ENCODE results near the gene ARPC2. TPM values are rescaled to one million over a fixed set of nuclear protein-coding genes. Genes with fewer than 3 reads are reported as not detected.

The ARPC2 gene
- total and polyA plus RNA-seq, 10 of the 15 experiments (the other 5 are each of a cell fraction or from before 2014, with no cell fraction given) = 440 to 980 (median 709) TPM

DNA sequence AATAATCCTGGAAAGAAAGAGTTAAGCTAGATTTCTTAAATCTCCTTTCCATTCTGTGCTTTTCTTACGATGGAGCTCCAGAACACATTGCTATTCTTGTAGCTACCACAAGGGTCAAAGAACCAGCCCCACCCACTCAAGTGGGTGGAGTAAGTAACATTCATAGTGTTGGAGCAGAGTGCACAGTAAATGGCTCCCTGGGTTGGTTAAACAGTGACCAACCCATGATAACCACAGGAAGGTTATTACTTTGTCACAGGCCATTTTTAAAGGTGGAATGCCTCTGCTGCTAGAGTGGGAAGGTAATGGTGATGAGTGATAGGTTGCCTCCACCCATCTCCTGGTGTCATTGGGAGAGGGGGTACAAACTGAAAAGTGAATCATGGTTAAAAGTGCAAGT lies 13.9 kb downstream of the ARPC2 start:
- FAIRE-seq = no peak
- in situ Hi-C loops (cut with MboI) = no loop called here

More for the DNA sequence above, 13.9 kb downstream of the ARPC2 start:
- TF ChIP-seq CTCF (IDR thresholded peaks at IDR 0.05 in 2 of 3, conservative IDR thresholded peaks at IDR 0.05 in 1 of 3; ENCODE audit: control insufficient read depth in 2 of 3, extremely low read depth in 1 of 3, insufficient read depth in 1 of 3, low read depth in 3 of 3, low read length in 3 of 3) (peak in 2 of 3 experiments; percentile 31 to 39; a peak in 4 of 6 replicates), RUNX3 (IDR thresholded peaks at IDR 0.05; ENCODE audit: low read length) (peak; percentile 9; the same call in 1 of the 2 replicates), MLLT1 (IDR thresholded peaks at IDR 0.05) (no peak), HDGF (IDR thresholded peaks at IDR 0.05) (peak; percentile 45; the same call in 1 of the 2 replicates), STAT3 (IDR thresholded peaks at IDR 0.05; ENCODE audit: low read depth, low read length) (no peak), EGR1 (IDR thresholded peaks at IDR 0.05; ENCODE audit: borderline replicate concordance in 1 of 2, low read depth in 2 of 2, low read length in 2 of 2) (peak in 1 of 2 experiments; percentile 60; a peak in 2 of 3 replicates), SIX5 (IDR thresholded peaks at IDR 0.05; ENCODE audit: low read depth, low read length, severe bottlenecking) (no peak), NR2F1 (conservative IDR thresholded peaks at IDR 0.05) (peak; percentile 46; the same call in 1 of the 2 replicates), FOXK2 (IDR thresholded peaks at IDR 0.05) (no peak), IRF3 (IDR thresholded peaks at IDR 0.05) (no peak)
- ChIA-PET POLR2A (interaction anchor here (1.5 to 6.6 kb wide), 2 partner anchors 12 to 40 kb away, joined by 4 to 98 read pairs; partner anchors contain the start of gene ARPC2), RAD21 (ENCODE audit: unreplicated experiment) (interaction anchor here (1.0 to 4.6 kb wide), 4 partner anchors 12 to 43 kb away, joined by 3 to 84 read pairs (median 8); partner anchors contain the start of genes AAMP, ARPC2 and PNKD), CTCF (interaction anchor here (0.8 to 3.6 kb wide), 11 partner anchors 11 to 126 kb away, joined by 3 to 58 read pairs (median 3); partner anchors contain the start of gene CATIP), SMC1A (ENCODE audit: uncharacterized antibody, unreplicated experiment) (interaction anchor here (0.6 to 4.0 kb wide), 9 partner anchors 11 to 60 kb away, joined by 3 to 73 read pairs (median 4); partner anchors contain the start of gene ARPC2)
- ATAC-seq (peak; percentile 86), DNase-seq (ENCODE audit: low read depth, low spot score) (no peak)
- intact Hi-C loops (cut with micrococcal nuclease; ENCODE audit: unreplicated experiment) = no loop called here
- peak overlapping the region; percentile 82 for H3K27ac ChIP-seq (ENCODE audit: control insufficient read depth, insufficient read depth)
- H3K36me3 ChIP-seq (ENCODE audit: control insufficient read depth in 2 of 2, insufficient read depth in 2 of 2, low read length in 1 of 2) = peaks cover 15 to 38% of the 10 kb centered on the region in 2 experiments
- H2AFZ ChIP-seq (ENCODE audit: control insufficient read depth, low read depth, low read length) = no peak overlapping the region
- no peaks in the 10 kb centered on the region for H3K9me3 ChIP-seq (replicated peaks; ENCODE audit: control insufficient read depth, insufficient read depth, low read length)
- H3K4me2 ChIP-seq (ENCODE audit: control insufficient read depth, insufficient read depth) = no peak overlapping the region
- no TSS peak for BruUV-seq (replicated peaks)
- no peaks in the 10 kb centered on the region for H3K27me3 ChIP-seq (replicated peaks in 1 of 2; ENCODE audit: control insufficient read depth in 2 of 2, insufficient read depth in 2 of 2, low read length in 1 of 2)
- H3K4me1 ChIP-seq (ENCODE audit: control insufficient read depth, insufficient read depth, low read length) = peaks cover 26% of the 10 kb centered on the region
- H3K4me3 ChIP-seq = peak overlapping the region; percentile 8; the same call in 1 of the 2 replicates
- H4K20me1 ChIP-seq (ENCODE audit: control insufficient read depth, insufficient read depth) = peaks cover 3% of the 10 kb centered on the region; the same call in 1 of the 2 replicates
- no peak overlapping the region for H3K9ac ChIP-seq (ENCODE audit: control insufficient read depth, insufficient read depth, low read length)
- WGBS (ENCODE audit: insufficient coverage, insufficient replicate concordance, low lambda C conversion rate, missing lambda C conversion rate) = 8% methylated on average over 1 of the region's 1 CpG
- H3K79me2 ChIP-seq (ENCODE audit: control insufficient read depth, insufficient read depth, low read length) = peaks cover 25% of the 10 kb centered on the region

Measured in GM12878 (cell line).